Testis (tissue), 2 donors: ENCODE results near the gene ARPC1A.

ENCODE experiments used
- CTCF ChIP-seq, 3 experiments: fragments of 450-650 bp in 2 of 3; fragments of 200-600 bp in 1 of 3; sonication (generic) in 1 of 3; IDR thresholded peaks; one replicate each; pipeline ENCODE4 v1.5.1; 2016 to 2019; ENCODE audit warnings: antibody characterized with exemption in 3 of 3, mild to moderate bottlenecking in 2 of 3, moderate library complexity in 1 of 3
- POLR2A ChIP-seq: fragments of 450-650 bp; IDR thresholded peaks from one replicate; pipeline ENCODE4 v1.6.1; 2017; ENCODE audit warnings: antibody characterized with exemption, mild to moderate bottlenecking, moderate library complexity

GRCh38 chr7:99404977-99405320 is 79.3 kb downstream of the ARPC1A start:
- no peak for TF ChIP-seq CTCF (IDR thresholded peaks at IDR 0.05)
- TF ChIP-seq POLR2A: no peak
